Central memory CD4-positive, alpha-beta T cell (primary cell): ENCODE measurements around the gene PLA2R1.

Source experiments
- DNase-seq: peaks from one replicate; pipeline ENCODE4 v3.0.0; 2022

Gene PLA2R1

GRCh38 chr2:159922563-159922962 is 139.9 kb downstream of the PLA2R1 start:
- no peak for DNase-seq

- DNase-seq, result peak; percentile 48
Measured at GRCh38 chr2:159921752-159922404, 140.5 kb downstream of the PLA2R1 start.

- DNase-seq, result no peak
Measured at GRCh38 chr2:159916511-159916910, 145.9 kb downstream of the PLA2R1 start.

GRCh38 chr2:159913900-159914299 is 148.5 kb downstream of the PLA2R1 start:
- DNase-seq, result no peak

GRCh38 chr2:159912580-159912979 is 149.8 kb downstream of the PLA2R1 start:
- DNase-seq, result no peak

GRCh38 chr2:159910951-159911350 is 151.5 kb downstream of the PLA2R1 start:
- no peak for DNase-seq

GRCh38 chr2:159908623-159909022 is 153.8 kb downstream of the PLA2R1 start:
- DNase-seq, result no peak

GRCh38 chr2:159907909-159908308 is 154.5 kb downstream of the PLA2R1 start:
- no peak for DNase-seq

GRCh38 chr2:159905926-159906714 is 156.3 kb downstream of the PLA2R1 start:
- no peak for DNase-seq

GRCh38 chr2:159904959-159905305 is 157.5 kb downstream of the PLA2R1 start:
- no peak for DNase-seq

- DNase-seq, result peak; percentile 82
Measured at GRCh38 chr2:159904127-159904958, 158.1 kb downstream of the PLA2R1 start, which contains the start of gene LY75. LY75 (minus strand) TSS chr2:159904756.

GRCh38 chr2:159903443-159904126 is 158.8 kb downstream of the PLA2R1 start:
- DNase-seq, result peak; percentile 75

- no peak for DNase-seq
Measured at GRCh38 chr2:159902722-159903121, 159.7 kb downstream of the PLA2R1 start.

- no peak for DNase-seq
Measured at GRCh38 chr2:159900343-159900742, 162.1 kb downstream of the PLA2R1 start.

- no peak for DNase-seq
Measured at GRCh38 chr2:159898441-159898840, 164.0 kb downstream of the PLA2R1 start.

GRCh38 chr2:159897720-159898119 is 164.7 kb downstream of the PLA2R1 start:
- DNase-seq, result no peak

- no peak for DNase-seq
Measured at GRCh38 chr2:159897081-159897480, 165.3 kb downstream of the PLA2R1 start.

- no peak for DNase-seq
Measured at GRCh38 chr2:159895258-159896065, 167.0 kb downstream of the PLA2R1 start.

GRCh38 chr2:159894145-159894838 is 168.1 kb downstream of the PLA2R1 start:
- no peak for DNase-seq

GRCh38 chr2:159892990-159893810 is 169.2 kb downstream of the PLA2R1 start:
- no peak for DNase-seq
